PC-3 (cell line): Measurements from ENCODE around the gene C11orf58. TPM values are rescaled to one million over a fixed set of nuclear protein-coding genes. Genes with fewer than 3 reads are reported as not detected.
A peak's percentile ranks its signal among the peaks of the same experiment; 100 is the strongest.

Experiments used
- ATAC-seq: fragments of 200-7000 bp; cut with Tn5 transposase; 2 replicates; pipeline ENCODE4 v1.9.1; 2020; ENCODE audit warnings: mild to moderate bottlenecking, moderate library complexity
- BruUV-seq: library from RNA; stranded (reverse); fragments of 400-500 nt; replicated peaks from 2 replicates; lab custom pipeline; 2021; lab: Mats Ljungman, UMichigan
- CTCF ChIA-PET: fragments of 300-600 bp; sonication (Branson Sonifier 250); formaldehyde crosslinking; loops from one replicate; lab custom pipeline; 2022; ENCODE audit warnings: antibody characterized with exemption; lab: Charles Lee
- POLR2A ChIA-PET: fragments of 300-600 bp; sonication (Branson Sonifier 250); formaldehyde crosslinking; loops from one replicate; lab custom pipeline; 2022; ENCODE audit warnings: antibody characterized with exemption; ENCODE audit not compliant: unreplicated experiment; lab: Charles Lee
- DNase-seq: peaks from one replicate; pipeline ENCODE4 v3.0.0-alpha.2; 2015
- H2AFZ ChIP-seq: fragments of 300-600 bp; sonication (generic); 2 replicates; pipeline ENCODE4 v1.6.0; 2016; ENCODE audit warnings: antibody characterized with exemption, low read length
- H3F3A ChIP-seq: fragments of 300-600 bp; sonication (generic); one replicate; pipeline ENCODE4 v1.6.0; 2017; ENCODE audit warnings: antibody characterized with exemption, low read length, control low read depth, mild to moderate bottlenecking; ENCODE audit not compliant: unreplicated experiment
- H3K27ac ChIP-seq: fragments of 300-600 bp; sonication (generic); 2 replicates; pipeline ENCODE4 v1.5.1; 2016; ENCODE audit warnings: mild to moderate bottlenecking, low read length
- H3K27me3 ChIP-seq: fragments of 300-600 bp; sonication (generic); 2 replicates; pipeline ENCODE4 v1.6.1; 2016; ENCODE audit warnings: low read length, mixed read lengths
- H3K36me3 ChIP-seq: fragments of 300-600 bp; sonication (generic); 2 replicates; pipeline ENCODE4 v1.6.1; 2016; ENCODE audit warnings: low read depth, mixed run types, low read length, mixed read lengths
- H3K4me1 ChIP-seq: fragments of 300-600 bp; sonication (generic); 2 replicates; pipeline ENCODE4 v1.5.1; 2016; ENCODE audit warnings: low read length; ENCODE audit not compliant: insufficient read depth
- H3K4me2 ChIP-seq: fragments of 300-600 bp; sonication (generic); 2 replicates; pipeline ENCODE4 v1.6.0; 2016; ENCODE audit warnings: low read length
- H3K4me3 ChIP-seq: fragments of 300-600 bp; sonication (generic); 2 replicates; pipeline ENCODE4 v1.5.1; 2016; ENCODE audit warnings: mild to moderate bottlenecking, low read length, mixed read lengths
- H3K79me2 ChIP-seq: fragments of 300-600 bp; sonication (generic); 2 replicates; pipeline ENCODE4 v1.6.1; 2017; ENCODE audit warnings: low read length, mixed read lengths
- H3K9ac ChIP-seq: fragments of 300-600 bp; sonication (generic); 2 replicates; pipeline ENCODE4 v1.6.0; 2016; ENCODE audit warnings: mild to moderate bottlenecking, low read length
- H3K9me2 ChIP-seq: fragments of 300-600 bp; sonication (generic); replicated peaks from 2 replicates; pipeline ENCODE4 v1.6.1; 2016; ENCODE audit warnings: mixed run types, low read length, mixed read lengths
- H3K9me3 ChIP-seq: fragments of 300-600 bp; sonication (generic); 2 replicates; pipeline ENCODE4 v1.6.1; 2016; ENCODE audit warnings: low read length, mixed read lengths
- H4K20me1 ChIP-seq: fragments of 300-600 bp; sonication (generic); 2 replicates; pipeline ENCODE4 v1.6.1; 2016; ENCODE audit warnings: low read length, mixed read lengths
- CTCF ChIP-seq: fragments of 300-600 bp; sonication (generic); conservative IDR thresholded peaks from 2 replicates; pipeline ENCODE4 v1.5.1; 2017; ENCODE audit warnings: antibody characterized with exemption, low read depth, mild to moderate bottlenecking, low read length
- EZH2 ChIP-seq: fragments of 300-600 bp; sonication (generic); IDR thresholded peaks from one replicate; pipeline ENCODE4 v1.6.1; 2017; ENCODE audit warnings: antibody characterized with exemption, mild to moderate bottlenecking, low read length; ENCODE audit not compliant: unreplicated experiment
- EZH2phosphoT487 ChIP-seq: fragments of 300-600 bp; sonication (generic); IDR thresholded peaks from 2 replicates; pipeline ENCODE4 v1.6.1; 2018; ENCODE audit warnings: mild to moderate bottlenecking, antibody characterized with exemption, low read length, borderline replicate concordance
- intact Hi-C: fragments of 100-400 bp; cut with micrococcal nuclease; formaldehyde crosslinking; loops from 2 replicates; pipeline ENCODE4 v1.9.0; 2023
- total RNA-seq: library from RNA; depleted of rRNA; stranded (reverse); fragments of >200 nt; gene quantifications from 2 replicates; pipeline ENCODE4 v1.2.3, GENCODE V29; 2014

C11orf58 gene
- total RNA-seq, 1 experiment from 2014 or later, result 157 TPM

GRCh38 chr11:16727806-16728205 lies 10.6 kb upstream of the C11orf58 start:
- ATAC-seq, result no peak
- CTCF ChIA-PET, result no interaction called here
- H3K27me3 ChIP-seq, result no peaks in the 10 kb centered on the region

DNA sequence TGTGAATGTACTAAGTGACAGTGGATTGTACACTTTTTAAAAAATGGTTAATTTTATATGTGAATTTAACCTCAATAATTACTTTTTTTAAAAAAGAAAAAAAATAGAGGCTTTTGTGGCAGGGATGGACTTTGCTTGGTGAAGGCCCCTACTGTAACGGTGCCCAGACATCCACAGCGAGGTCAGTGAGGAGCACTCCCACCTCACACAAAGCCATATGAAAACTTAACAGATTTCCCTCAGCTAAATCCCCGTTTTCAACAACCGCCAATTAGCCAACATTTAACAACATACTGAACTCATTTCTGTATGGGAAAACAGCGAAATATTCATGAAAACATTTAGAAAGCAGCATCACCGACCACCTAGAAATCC lies 642 bp upstream of the C11orf58 start:
- H3F3A ChIP-seq, result no peaks in the 10 kb centered on the region
- peak overlapping the region; percentile 91 for H3K4me2 ChIP-seq
- no peaks in the 10 kb centered on the region; the same call in 1 of the 2 replicates for H3K4me1 ChIP-seq
- peak; percentile 4 for ATAC-seq
- no peaks in the 10 kb centered on the region for H3K27me3 ChIP-seq
- H3K36me3 ChIP-seq, result no peaks in the 10 kb centered on the region
- no peaks in the 10 kb centered on the region for H3K9me3 ChIP-seq
- peak overlapping the region; percentile 89 for H2AFZ ChIP-seq
- H3K79me2 ChIP-seq, result peaks cover 44% of the 10 kb centered on the region
- ChIA-PET CTCF (no interaction called here), POLR2A (no interaction called here)
- H3K4me3 ChIP-seq, result peak overlapping the region; percentile 90
- peak overlapping the region; percentile 42 for H3K27ac ChIP-seq
- TF ChIP-seq EZH2phosphoT487 (no peak), CTCF (no peak), EZH2 (no peak)
- H3K9me2 ChIP-seq, result no peaks in the 10 kb centered on the region
- DNase-seq, result no peak
- peaks cover 23% of the 10 kb centered on the region for H4K20me1 ChIP-seq
- TSS peak; percentile 97 for BruUV-seq
- peak overlapping the region; percentile 99 for H3K9ac ChIP-seq
- intact Hi-C loops, result no loop called here

More at GRCh38 chr11:16727806-16728205, 10.6 kb upstream of the C11orf58 start:
- H4K20me1 ChIP-seq, result no peaks in the 10 kb centered on the region
- H3K27ac ChIP-seq, result no peak overlapping the region
- no peaks in the 10 kb centered on the region for H3K9me3 ChIP-seq
- H3K36me3 ChIP-seq, result no peaks in the 10 kb centered on the region
- H3F3A ChIP-seq, result no peaks in the 10 kb centered on the region
- no peaks in the 10 kb centered on the region for H3K79me2 ChIP-seq
- intact Hi-C loops, result no loop called here
- H2AFZ ChIP-seq, result no peak overlapping the region
- H3K4me1 ChIP-seq, result no peaks in the 10 kb centered on the region
- no TSS peak for BruUV-seq
- no peaks in the 10 kb centered on the region for H3K9me2 ChIP-seq
- POLR2A ChIA-PET, result no interaction called here
- no peak overlapping the region for H3K4me2 ChIP-seq
- DNase-seq, result no peak
- H3K4me3 ChIP-seq, result no peak overlapping the region
- H3K9ac ChIP-seq, result no peak overlapping the region
- TF ChIP-seq EZH2phosphoT487, result no peak
- no peak for TF ChIP-seq EZH2
- no peak for TF ChIP-seq CTCF

- Histone ChIP-seq H3K4me3 (peak overlapping the region; percentile 90), H3K9me3 (no peaks in the 10 kb centered on the region), H4K20me1 (peaks cover 26% of the 10 kb centered on the region), H3K79me2 (peaks cover 57% of the 10 kb centered on the region), H3K9me2 (no peaks in the 10 kb centered on the region), H3K27ac (peak overlapping the region; percentile 64), H3K4me2 (peak overlapping the region; percentile 91), H2AFZ (peak overlapping the region; percentile 72), H3K9ac (peak overlapping the region; percentile 99), H3F3A (no peaks in the 10 kb centered on the region), H3K36me3 (0 out of 2 replicates have a peak, but pooled peaks cover 3% of the 10 kb centered on the region), H3K4me1 (no peaks in the 10 kb centered on the region; the same call in 1 of the 2 replicates), H3K27me3 (no peaks in the 10 kb centered on the region)
- ChIA-PET POLR2A (no interaction called here), CTCF (no interaction called here)
- ATAC-seq, result no peak
- DNase-seq, result peak; percentile 11
- intact Hi-C loops, result no loop called here
- TSS peak; percentile 74 for BruUV-seq
- TF ChIP-seq CTCF (no peak), EZH2phosphoT487 (no peak)
These were observed 734 bp downstream of the C11orf58 start for GRCh38 chr11:16738947-16739815.
